ENCODE data around the gene ATR.
"Not testable (repeated sequence)": the region's sequence is repeated elsewhere in the genome, so short reads cannot be mapped to it uniquely, and the experiment has no call there.

The ATR gene

DNA sequence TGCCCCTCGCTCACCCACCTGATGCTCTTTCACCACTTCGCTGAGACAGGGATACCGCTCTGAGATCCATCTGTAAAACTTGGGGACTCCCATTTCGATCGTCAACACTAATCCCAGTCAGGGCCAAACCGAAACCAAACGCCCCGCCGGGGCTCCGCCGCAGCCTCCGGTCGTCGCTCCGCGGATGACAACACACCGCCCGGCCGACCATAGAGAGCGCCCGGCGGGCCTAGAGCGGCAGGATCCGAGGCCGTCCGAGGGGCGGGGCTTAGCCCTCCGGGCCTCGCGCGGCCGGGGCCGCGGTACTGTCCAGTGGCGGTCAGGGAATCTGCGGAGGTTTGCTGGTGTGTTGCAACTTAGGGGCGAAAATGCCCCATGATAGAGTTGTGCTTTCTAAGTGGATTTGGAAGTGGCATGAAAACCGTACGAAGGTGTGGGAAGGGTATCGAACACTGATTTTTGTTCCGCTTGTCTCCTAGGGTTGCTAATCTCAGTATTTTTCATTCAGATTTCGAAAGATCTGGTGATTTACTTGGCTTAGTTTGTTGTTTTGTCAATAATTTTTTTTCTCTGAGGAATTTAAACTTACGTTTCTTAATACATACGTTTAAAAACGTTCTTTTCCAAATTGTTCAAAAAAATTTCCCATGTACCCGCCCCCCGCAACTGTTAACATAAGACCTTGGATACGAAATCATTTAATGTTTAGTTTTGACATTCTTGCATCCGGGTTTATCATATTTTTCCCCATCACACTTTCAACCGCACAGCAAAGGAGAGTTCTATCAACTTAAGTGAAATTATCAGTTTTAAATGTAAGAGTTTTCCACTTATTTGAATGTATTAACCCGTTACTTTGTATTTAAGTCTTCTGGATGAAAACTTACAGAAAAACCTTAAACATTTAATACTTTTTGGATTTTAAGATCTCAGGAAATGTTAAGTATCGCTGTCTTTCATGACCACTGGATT is 130.4 kb downstream of the ATR start, which contains the start of gene XRN1:
Gene XRN1, minus strand, starts transcription at position 186 of the 972 bp plus-strand sequence. Its CDS starts 93 bp downstream, at position 93.
- DNase-seq (ENCODE audit: low spot score), result peak; percentile 94

DNA sequence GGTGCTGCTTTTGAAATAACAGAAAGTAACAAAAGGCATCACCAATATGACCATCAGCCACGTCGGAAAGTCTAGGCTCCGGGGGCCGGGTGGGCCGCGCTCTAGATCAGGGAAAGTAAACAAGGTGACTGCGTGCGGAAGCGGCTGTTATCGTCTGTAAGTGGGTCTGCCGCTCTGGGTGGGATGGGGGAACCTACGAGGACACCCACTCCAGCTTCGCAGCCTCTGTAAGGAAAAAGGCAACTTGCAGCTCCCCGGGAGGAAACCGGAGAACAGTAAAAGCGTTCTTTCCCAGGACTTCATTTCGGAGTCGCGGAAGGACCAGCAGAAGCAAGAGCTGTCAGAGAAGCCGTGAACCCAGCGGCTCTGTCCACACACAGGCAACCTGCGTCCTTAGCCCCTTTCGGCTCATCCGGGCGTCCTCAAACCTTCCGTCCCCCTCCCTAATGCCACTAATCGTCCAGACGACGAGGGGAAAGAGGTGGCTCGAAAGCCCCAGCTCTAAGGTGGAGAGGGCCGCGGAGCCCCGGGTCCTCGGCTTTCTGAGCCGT is 131.2 kb downstream of the ATR start:
- DNase-seq (ENCODE audit: low spot score), result peak; percentile 66

DNA sequence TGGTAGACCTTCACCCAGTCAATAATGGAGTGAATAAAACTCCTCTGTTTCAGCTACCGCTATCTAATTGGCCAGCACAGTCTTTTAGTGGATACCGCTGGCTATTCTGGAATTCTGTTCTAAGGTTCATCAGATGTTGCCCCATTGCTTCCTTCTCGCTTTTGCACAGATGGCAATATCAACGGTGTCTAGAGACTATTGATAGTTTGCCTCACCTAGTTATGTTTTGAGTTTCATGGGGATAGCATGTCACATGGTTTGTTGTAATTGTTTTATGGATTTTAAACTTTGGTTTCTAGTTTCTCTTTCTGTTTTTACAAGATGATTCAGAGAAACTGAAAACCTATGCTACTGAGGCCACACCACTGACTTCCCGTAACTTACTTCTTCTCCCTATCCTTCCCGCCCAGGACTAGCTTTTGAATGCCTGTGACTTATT is 132.7 kb downstream of the ATR start:
- DNase-seq (ENCODE audit: low spot score), result no peak

- DNase-seq (ENCODE audit: low spot score), result no peak
Measured at GRCh38 chr3:142444343-142444742, 134.2 kb downstream of the ATR start.

- not testable (repeated sequence) for DNase-seq (ENCODE audit: low spot score)
Measured at GRCh38 chr3:142443060-142443459, 135.5 kb downstream of the ATR start.

DNA sequence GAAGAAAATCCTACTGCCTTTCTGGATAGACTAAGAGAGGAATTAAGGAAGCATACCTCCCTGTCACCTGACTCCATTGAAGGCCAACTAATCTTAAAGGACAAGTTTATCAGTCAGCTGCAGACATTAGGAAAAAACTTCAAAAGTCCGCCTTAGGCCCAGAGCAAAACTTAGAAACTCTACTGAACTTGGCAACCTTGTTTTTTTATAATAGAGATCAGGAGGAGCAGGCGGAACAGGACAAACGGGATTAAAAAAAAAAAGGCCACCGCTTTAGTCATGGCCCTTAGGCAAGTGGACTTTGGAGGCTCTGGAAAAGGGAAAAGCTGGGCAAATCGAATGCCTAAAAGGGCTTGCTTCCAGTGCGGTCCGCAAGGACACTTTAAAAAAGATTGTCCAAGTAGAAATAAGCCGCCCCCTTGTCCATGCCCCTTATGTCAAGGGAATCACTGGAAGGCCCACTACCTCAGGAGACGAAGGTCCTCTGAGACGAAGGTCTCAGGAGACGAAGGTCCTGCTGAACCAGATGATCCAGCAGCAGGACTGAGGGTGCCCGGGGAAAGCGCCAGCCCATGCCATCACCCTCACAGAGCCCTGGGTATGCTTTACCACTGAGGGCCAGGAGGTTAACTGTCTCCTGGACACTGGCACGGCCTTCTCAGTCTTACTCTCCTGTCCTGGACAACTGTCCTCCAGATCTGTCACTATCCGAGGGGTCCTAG is 138.9 kb downstream of the ATR start:
- not testable (repeated sequence) for DNase-seq (ENCODE audit: low spot score)

GRCh38 chr3:142438096-142438495 is 140.4 kb downstream of the ATR start:
- DNase-seq (ENCODE audit: low spot score), result not testable (repeated sequence)

DNA sequence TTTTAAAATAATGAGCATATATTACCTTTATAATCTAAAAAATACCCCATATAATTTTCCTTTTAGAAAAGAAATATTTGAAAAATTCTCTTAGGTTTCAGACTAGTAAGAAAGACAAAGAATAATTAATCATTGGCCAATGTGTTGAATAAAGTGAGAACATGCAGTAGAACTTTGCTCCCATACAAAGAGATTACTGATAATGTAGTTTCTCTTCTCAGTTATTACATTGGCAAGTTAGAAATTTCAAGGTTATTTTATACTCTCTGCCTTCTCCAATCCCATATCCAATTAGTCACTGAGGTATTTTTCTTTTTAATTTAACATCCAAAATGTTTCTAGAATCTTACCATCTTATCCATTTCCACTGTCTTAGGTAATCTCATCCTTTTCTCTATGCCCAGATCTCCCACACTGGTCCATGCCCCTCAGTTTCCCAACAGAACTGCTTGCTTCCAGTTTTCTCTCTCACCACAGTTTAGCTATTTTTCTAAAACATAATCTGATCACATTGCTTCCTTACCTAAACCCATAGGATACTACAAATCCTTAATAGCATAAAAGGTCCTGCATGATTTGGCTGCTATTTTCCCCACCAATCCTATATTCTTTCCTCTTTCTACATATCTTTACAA is 141.5 kb downstream of the ATR start:
- DNase-seq (ENCODE audit: low spot score), result no peak

DNA sequence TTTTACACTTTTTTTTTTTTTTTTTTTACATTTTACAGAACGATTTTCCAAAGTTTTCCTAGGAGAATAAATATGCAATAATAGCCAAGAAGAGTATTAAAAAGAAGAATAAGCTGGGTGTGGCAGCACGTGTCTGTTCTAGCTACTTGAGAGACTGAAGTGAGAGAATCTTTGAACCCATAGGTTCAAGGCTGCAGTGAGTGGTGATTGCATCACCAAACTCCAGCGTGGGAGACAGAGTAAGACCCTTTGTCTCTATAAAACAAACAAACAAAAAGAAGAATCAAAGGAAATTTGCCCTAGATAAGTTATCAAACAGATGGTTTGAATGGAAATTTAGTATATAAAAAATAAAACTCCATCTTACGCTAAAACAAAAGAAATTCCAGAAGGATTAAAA is 144.0 kb downstream of the ATR start:
- no peak for DNase-seq (ENCODE audit: low spot score)

DNA sequence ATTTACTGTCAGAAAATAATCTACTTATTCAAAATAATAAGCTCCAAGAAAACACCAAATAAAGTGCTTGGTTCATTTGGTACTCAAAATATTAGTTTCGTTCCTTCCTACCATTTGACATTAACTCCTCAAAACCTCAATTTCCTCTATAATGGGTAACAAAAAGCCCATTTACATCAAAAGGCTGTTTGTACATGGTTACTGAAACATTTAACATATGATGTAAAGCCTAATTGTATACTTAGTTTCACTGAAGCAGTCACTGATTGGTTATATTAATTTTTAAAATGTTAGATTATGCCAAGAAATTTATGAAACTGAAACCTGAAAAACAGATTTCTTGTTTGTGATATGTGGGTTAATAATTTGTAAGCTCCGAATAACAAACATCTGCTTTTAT is 145.4 kb downstream of the ATR start:
- no peak for DNase-seq (ENCODE audit: low spot score)

GRCh38 chr3:142429582-142429981 is 149.0 kb downstream of the ATR start:
- DNase-seq (ENCODE audit: low spot score), result no peak

DNA sequence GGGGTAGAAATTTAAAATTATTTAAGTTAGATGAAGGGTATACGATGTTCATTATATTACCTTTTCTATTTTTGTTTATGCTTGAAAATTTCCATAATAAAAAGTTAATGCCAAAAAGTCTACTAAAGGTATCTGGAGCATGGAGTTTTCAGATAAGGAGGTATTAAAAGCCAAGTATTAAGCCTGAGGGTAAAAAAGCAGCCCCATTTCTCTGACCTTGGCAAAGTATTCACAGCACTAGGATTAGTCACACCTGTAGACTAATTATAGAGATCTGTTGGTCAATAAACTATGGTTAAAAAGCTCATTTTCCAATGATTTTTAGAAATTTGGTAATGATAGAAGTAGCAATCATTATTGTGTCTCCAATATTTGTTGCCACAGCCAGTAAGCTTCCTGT is 153.8 kb downstream of the ATR start:
- DNase-seq (ENCODE audit: low spot score), result no peak

DNA sequence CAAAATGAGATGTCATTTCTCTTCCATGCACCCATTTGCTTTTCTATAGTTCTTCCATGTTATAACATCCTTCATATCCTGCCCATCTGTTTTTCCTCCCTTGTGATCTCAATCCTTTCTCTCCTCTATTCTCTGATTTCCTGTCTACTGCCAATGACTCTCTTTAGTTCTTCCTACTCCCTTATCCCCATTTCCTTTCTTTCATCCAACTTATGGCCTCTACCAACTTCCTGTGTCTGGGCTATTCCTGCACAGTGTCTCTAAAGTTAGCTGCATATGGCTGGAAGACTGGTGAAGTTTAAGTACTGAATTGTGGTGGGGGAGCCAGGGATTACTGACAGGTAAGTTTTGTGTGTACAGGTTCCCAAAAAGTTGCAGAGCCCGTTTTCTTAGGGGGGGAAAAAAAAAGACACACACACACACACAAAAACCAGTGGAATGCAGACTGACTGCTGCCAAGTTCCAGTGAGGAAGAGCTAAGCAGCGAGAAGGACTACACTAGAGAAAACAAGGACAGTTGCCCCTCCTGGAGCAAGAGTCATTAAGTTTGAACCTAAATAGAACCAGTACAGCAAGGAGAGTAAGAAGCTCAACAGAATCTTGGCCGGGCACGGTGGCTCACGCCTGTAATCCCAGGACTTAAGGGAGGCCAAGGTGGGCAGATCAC is 159.5 kb downstream of the ATR start:
- DNase-seq (ENCODE audit: low spot score), result no peak

DNA sequence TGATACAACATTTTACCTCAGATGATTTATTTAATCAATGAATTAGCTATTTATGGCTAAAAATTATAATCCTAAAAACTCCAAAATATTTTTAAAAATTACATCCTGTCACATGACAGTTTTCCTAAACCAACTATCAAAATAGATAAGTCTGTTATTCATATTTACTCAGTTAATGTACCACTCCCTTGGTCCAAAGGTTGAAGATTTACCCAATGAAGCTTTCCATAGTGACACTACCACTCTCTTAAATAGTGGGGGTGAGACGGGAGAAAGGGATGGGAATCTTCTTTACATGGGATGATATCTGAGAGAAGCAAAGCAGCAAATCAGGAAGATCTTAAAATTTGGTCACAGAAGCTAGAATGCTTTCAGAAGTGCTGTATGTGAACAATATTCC is 161.2 kb downstream of the ATR start:
- DNase-seq (ENCODE audit: low spot score), result no peak

- not testable (repeated sequence) for DNase-seq (ENCODE audit: low spot score)
Measured at GRCh38 chr3:142400537-142400936, 178.0 kb downstream of the ATR start.

Data from NAMALWA (cell line).